Fibroblast of lung (primary cell): ENCODE measurements around the gene LCN6. TPM values are rescaled to one million over a fixed set of nuclear protein-coding genes. Genes with fewer than 3 reads are reported as not detected.
"Not testable (repeated sequence)": the region's sequence is repeated elsewhere in the genome, so short reads cannot be mapped to it uniquely, and the experiment has no call there.

ENCODE experiments used
- DNase-seq, 2 donors: peaks; one replicate each; pipeline versions ENCODE4 v3.0.0 to v3.0.0-alpha.2; 2010; ENCODE audit warnings: low read depth in 2 of 2
- H2AFZ ChIP-seq: 2 replicates; pipeline ENCODE4 v1.5.1; 2012; ENCODE audit warnings: low read length, control low read depth, inconsistent platforms
- H3K27ac ChIP-seq: 2 replicates; pipeline ENCODE4 v1.5.1; 2011; ENCODE audit warnings: low read length, control low read depth; ENCODE audit not compliant: insufficient read depth
- H3K27me3 ChIP-seq: 2 replicates; pipeline ENCODE4 v1.5.1; 2011; ENCODE audit warnings: mild to moderate bottlenecking, low read length; ENCODE audit not compliant: control insufficient read depth, insufficient read depth
- H3K36me3 ChIP-seq: 2 replicates; pipeline ENCODE4 v1.5.1; 2011; ENCODE audit warnings: low read length; ENCODE audit not compliant: control insufficient read depth, insufficient read depth
- H3K4me1 ChIP-seq: 2 replicates; pipeline ENCODE4 v1.5.1; 2011; ENCODE audit warnings: low read length; ENCODE audit not compliant: control insufficient read depth, insufficient read depth; ENCODE audit errors: extremely low read depth
- H3K4me2 ChIP-seq: 2 replicates; pipeline ENCODE4 v1.5.1; 2011; ENCODE audit warnings: low read length, control low read depth; ENCODE audit not compliant: insufficient read depth; ENCODE audit errors: extremely low read depth
- H3K4me3 ChIP-seq, 4 experiments: fragments of 200-600 bp in 1 of 4; sonication (generic) in 1 of 4; replicated peaks in 1 of 4; 2 replicates each; pipeline ENCODE4 v1.5.1; 2011 to 2016; ENCODE audit warnings: low read length in 4 of 4, low read depth in 3 of 4, mild to moderate bottlenecking in 3 of 4, control low read depth in 2 of 4, inconsistent platforms in 1 of 4, mixed read lengths in 1 of 4; ENCODE audit not compliant: insufficient read depth in 1 of 4; ENCODE audit errors: control extremely low read depth in 1 of 4
- H3K79me2 ChIP-seq: 2 replicates; pipeline ENCODE4 v1.5.1; 2012; ENCODE audit warnings: mild to moderate bottlenecking, low read length, inconsistent platforms; ENCODE audit not compliant: control insufficient read depth, insufficient read depth
- H3K9ac ChIP-seq: 2 replicates; pipeline ENCODE4 v1.5.1; 2011; ENCODE audit warnings: mild to moderate bottlenecking, low read length, control low read depth; ENCODE audit not compliant: insufficient read depth
- H3K9me3 ChIP-seq: 2 replicates; pipeline ENCODE4 v1.5.1; 2012; ENCODE audit warnings: low read depth, low read length; ENCODE audit not compliant: control insufficient read depth, insufficient read depth
- H4K20me1 ChIP-seq: 2 replicates; pipeline ENCODE4 v1.5.1; 2011; ENCODE audit warnings: low read length; ENCODE audit not compliant: control insufficient read depth, insufficient read depth; ENCODE audit errors: extremely low read depth
- CTCF ChIP-seq, 2 donors: IDR thresholded peaks in 1 of 2; conservative IDR thresholded peaks in 1 of 2; 1 replicate in 1 of 2; 2 replicates in 1 of 2; pipeline ENCODE4 v1.5.1; 2011 to 2012; ENCODE audit warnings: low read length in 2 of 2, control low read depth in 1 of 2, inconsistent platforms in 1 of 2, low read depth in 1 of 2, mild to moderate bottlenecking in 1 of 2
- EZH2 ChIP-seq: IDR thresholded peaks from 2 replicates; pipeline ENCODE4 v1.5.1; 2012; ENCODE audit warnings: low read length, control low read depth, mild to moderate bottlenecking; ENCODE audit errors: missing control alignments
- polyA plus RNA-seq, 2 donors: library from polyadenylated mRNA; depleted of rRNA in 1 of 2; stranded (reverse) in 1 of 2; unstranded in 1 of 2; fragments of >200 nt; gene quantifications; 2 replicates each; pipeline ENCODE4 v1.2.1, GENCODE V29; 2011 to 2012; ENCODE audit warnings: missing spikeins in 1 of 2
- total RNA-seq: library from RNA; depleted of rRNA; stranded (reverse); fragments of >200 nt; gene quantifications from 2 replicates; pipeline ENCODE4 v1.2.1, GENCODE V29; 2014

Gene LCN6
- total and polyA plus RNA-seq, 2 donors (not counting 1 experiment from before 2014, with no cell fraction given), result not detected

GRCh38 chr9:136756836-136757235, 8.5 kb upstream of the LCN6 start:
- TF ChIP-seq CTCF (conservative IDR thresholded peaks at IDR 0.05 in 1 of 2, IDR thresholded peaks at IDR 0.05 in 1 of 2; ENCODE audit: low read depth in 1 of 2, low read length in 2 of 2), result no peak
- TF ChIP-seq EZH2, result no peak
- DNase-seq, result no peak
- H3K4me3 ChIP-seq, result no peak overlapping the region
- no peaks in the 10 kb centered on the region for H3K79me2 ChIP-seq
- no peak overlapping the region for H3K27ac ChIP-seq
- H4K20me1 ChIP-seq, result no peaks in the 10 kb centered on the region
- no peak overlapping the region for H2AFZ ChIP-seq
- no peak overlapping the region for H3K4me2 ChIP-seq
- H3K27me3 ChIP-seq, result no peaks in the 10 kb centered on the region
- H3K9ac ChIP-seq, result no peak overlapping the region
- H3K9me3 ChIP-seq, result no peaks in the 10 kb centered on the region
- no peaks in the 10 kb centered on the region for H3K36me3 ChIP-seq
- H3K4me1 ChIP-seq, result no peaks in the 10 kb centered on the region

- no peak overlapping the region for H3K9ac ChIP-seq
- H3K4me3 ChIP-seq, result no peak overlapping the region
- no peak for DNase-seq
- no peak overlapping the region for H3K27ac ChIP-seq
- no peaks in the 10 kb centered on the region for H3K9me3 ChIP-seq
- H2AFZ ChIP-seq, result no peak overlapping the region
- H3K4me1 ChIP-seq, result no peaks in the 10 kb centered on the region
- no peaks in the 10 kb centered on the region for H3K27me3 ChIP-seq
- no peak overlapping the region for H3K4me2 ChIP-seq
- no peaks in the 10 kb centered on the region for H4K20me1 ChIP-seq
- H3K36me3 ChIP-seq, result no peaks in the 10 kb centered on the region
- H3K79me2 ChIP-seq, result no peaks in the 10 kb centered on the region
- TF ChIP-seq CTCF (conservative IDR thresholded peaks at IDR 0.05 in 1 of 2, IDR thresholded peaks at IDR 0.05 in 1 of 2; ENCODE audit: low read depth in 1 of 2, low read length in 2 of 2), result no peak
- TF ChIP-seq EZH2, result no peak
These were observed 7.8 kb upstream of the LCN6 start for GRCh38 chr9:136756134-136756438.

DNA sequence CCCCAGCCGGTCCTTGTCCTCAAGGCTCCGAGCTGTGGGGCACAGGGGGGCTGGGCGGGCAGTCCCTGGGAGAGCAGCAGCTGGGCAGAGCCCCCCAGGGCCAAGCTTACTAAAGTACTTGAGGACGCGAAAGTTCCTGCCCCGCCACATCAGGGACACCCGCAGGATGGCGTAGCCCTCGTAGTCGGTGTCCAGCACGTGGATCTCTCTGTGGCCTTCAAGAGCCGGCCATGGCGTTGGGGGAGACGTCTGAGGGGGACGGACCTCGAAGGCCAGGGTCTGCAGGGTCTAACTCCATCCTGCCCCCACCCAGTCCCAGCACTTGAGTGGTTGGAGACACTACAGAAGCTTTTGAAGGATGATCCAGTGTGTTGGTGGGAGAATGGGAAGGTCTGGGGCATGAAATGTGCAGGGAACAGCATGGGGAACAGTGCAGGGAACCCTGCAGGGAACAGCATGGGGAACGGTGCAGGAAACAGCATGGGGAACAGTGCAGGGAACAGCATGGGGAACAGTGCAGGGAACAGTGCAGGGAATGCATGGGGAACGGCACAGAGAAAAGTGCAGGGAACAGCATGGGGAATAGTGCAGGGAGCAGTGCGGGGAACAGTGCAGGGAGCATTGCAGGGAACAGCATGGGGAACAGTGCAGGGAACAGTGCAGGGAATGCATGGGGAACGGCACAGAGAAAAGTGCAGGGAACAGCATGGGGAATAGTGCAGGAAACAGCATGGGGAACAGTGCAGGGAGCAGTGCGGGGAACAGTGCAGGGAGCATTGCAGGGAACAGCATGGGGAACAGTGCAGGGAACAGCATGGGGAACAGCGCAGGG, 7.2 kb upstream of the LCN6 start:
- H3K4me1 ChIP-seq, H3K9ac ChIP-seq, H4K20me1 ChIP-seq, H3K27ac ChIP-seq, H3K4me2 ChIP-seq, H3K36me3 ChIP-seq, DNase-seq, H3K4me3 ChIP-seq, H3K9me3 ChIP-seq, H2AFZ ChIP-seq, H3K27me3 ChIP-seq, H3K79me2 ChIP-seq: not testable (repeated sequence)
